Heart left ventricle (tissue), 16 donors: ENCODE data around the gene RINT1. TPM values are rescaled to one million over a fixed set of nuclear protein-coding genes. Genes with fewer than 3 reads are reported as not detected.

ENCODE experiments used
- ATAC-seq, 4 donors: fragments of 200-7000 bp; cut with Tn5 transposase; one replicate each; pipeline ENCODE4 v1.9.1; 2020 to 2022; ENCODE audit warnings: moderate library complexity in 4 of 4, mild to moderate bottlenecking in 3 of 4, moderate number of reproducible peaks in 1 of 4
- DNase-seq, 5 donors: peaks; one replicate each; pipeline ENCODE4 v3.0.0-alpha.2; 2020
- H3K27ac ChIP-seq, 12 donors: fragments of 200-600 bp; sonication (generic) in 4 of 12; one replicate each; pipeline versions ENCODE4 v1.5.0 to v1.8.0; 2016 to 2022; ENCODE audit warnings: mild to moderate bottlenecking in 2 of 12
- H3K27me3 ChIP-seq, 9 donors: fragments of 200-600 bp; sonication (generic) in 2 of 9; one replicate each; pipeline versions ENCODE4 v1.5.1 to v1.8.0; 2016 to 2022; ENCODE audit warnings: mild to moderate bottlenecking in 3 of 9
- H3K36me3 ChIP-seq, 9 donors: fragments of 200-600 bp; sonication (generic) in 2 of 9; one replicate each; pipeline versions ENCODE4 v1.5.0 to v1.8.0; 2018 to 2022; ENCODE audit warnings: mild to moderate bottlenecking in 2 of 9
- H3K4me1 ChIP-seq, 12 donors: fragments of 200-600 bp; sonication (generic) in 4 of 12; one replicate each; pipeline versions ENCODE4 v1.5.0 to v1.8.0; 2016 to 2022; ENCODE audit warnings: mild to moderate bottlenecking in 3 of 12
- H3K4me3 ChIP-seq, 12 donors: fragments of 200-600 bp; sonication (generic) in 4 of 12; one replicate each; pipeline versions ENCODE4 v1.5.0 to v1.8.0; 2017 to 2022; ENCODE audit warnings: mild to moderate bottlenecking in 9 of 12, moderate library complexity in 4 of 12
- H3K9me3 ChIP-seq, 12 donors: fragments of 200-600 bp; sonication (generic) in 4 of 12; one replicate each; pipeline versions ENCODE4 v1.5.0 to v1.8.0; 2016 to 2022; ENCODE audit warnings: mild to moderate bottlenecking in 1 of 12
- CTCF ChIP-seq, 12 donors: fragments of 200-600 bp; sonication (generic) in 4 of 12; IDR thresholded peaks; one replicate each; pipeline versions ENCODE4 v1.5.0 to v1.8.0; 2018 to 2022; ENCODE audit warnings: antibody characterized with exemption in 12 of 12, mild to moderate bottlenecking in 5 of 12
- POLR2A ChIP-seq, 2 donors: fragments of 450-650 bp; IDR thresholded peaks; one replicate each; pipeline ENCODE4 v1.6.1; 2017; ENCODE audit warnings: antibody characterized with exemption in 2 of 2, mild to moderate bottlenecking in 2 of 2, moderate library complexity in 2 of 2
- WGBS, 4 donors: extraction: QIAGEN DNeasy Blood & Tissue Kit in 2 of 4; methylation state at CpG; one replicate each; pipeline versions ENCODE4 v1.1.5 to v1.1.7; 2013 to 2018; 5-methylcytosine and 5-hydroxymethylcytosine counted together
- intact Hi-C, 10 donors: fragments of 100-400 bp; cut with DNase I; formaldehyde crosslinking; loops; one replicate each; pipeline versions ENCODE4 v1.11.1 to v1.14.2; 2022
- polyA plus RNA-seq, 2 donors: library from polyadenylated mRNA; stranded (reverse); fragments of 200-250 nt; gene quantifications; one replicate each; pipeline ENCODE4 v1.2.3, GENCODE V29; 2013
- total RNA-seq, 9 donors: library from RNA; depleted of rRNA in 2 of 9; stranded (reverse); fragments of >200 nt in 2 of 9; fragmentation: NEBNext Ultra II Directional in 3 of 9; extraction: Animal tissue kit (Norgen Biotek cat#: 25700) in 3 of 9; gene quantifications; one replicate each; pipeline versions ENCODE4 v1.1.0 to v1.2.4, GENCODE V29; 2016 to 2023
- donor health status: ischemic (EF 13 %, LVEDD 7.1; RV severe dilation, severe dysfunction).
- donor health status: healthy with polysubstance abuse.
- donor health status: DM: no; HTN: yes; CAD: no.
- donor health status: DM: no; HTN: no; CAD: no.
- donor health status: ischemic (EF 25% LVEDD 6.9; RV normal size, moderate dysfunction).
- donor health status: ischemic (EF 25% LVEDD 5.7; RV mildly dilated, moderate dysfunction).
- donor health status: healthy.
- donor health status: DM: yes; HTN: yes; CAD: no.
- donor health status: ischemic (EF 35%, LVEDD 5.7; RV mildly dilated, moderate dysfunction).
- donor health status: nonischemic (EF 11% LVEDD 7.7; RV severe dilation, severe dysfunction).
- donor health status: DM: yes; HTN: yes; CAD: no.
- donor health status: PGD.
- donor health status: ischemic (EF 29% LVEDD 5.4; RV normal size, mild dysfunction).
- donor health status: nonischemic (EF 23%, LVEDD 6.1; RV moderate dilation, normal function).

Gene RINT1
- total and polyA plus RNA-seq, 11 donors = 9.2 to 16.0 (median 13.3) TPM

GRCh38 chr7:105571891-105572290 lies 39.9 kb downstream of the RINT1 start:
- ATAC-seq = no peak
- Histone ChIP-seq H3K27ac (no peak overlapping the region), H3K4me3 (no peak overlapping the region), H3K4me1 (no peaks in the 10 kb centered on the region), H3K36me3 (peaks cover 0 to 31% (median 29%) of the 10 kb centered on the region in 9 donors), H3K9me3 (no peaks in the 10 kb centered on the region), H3K27me3 (no peaks in the 10 kb centered on the region)
- TF ChIP-seq POLR2A (IDR thresholded peaks at IDR 0.05) (no peak), CTCF (IDR thresholded peaks at IDR 0.05) (no peak)
- 93 to 97% (median 94%) methylated on average over 2 of the region's 2 CpGs for WGBS, 4 donors
- DNase-seq = no peak
- intact Hi-C loops = no loop called here

- WGBS, 4 donors = 70 to 81% (median 78%) methylated on average over 1 of the region's 1 CpG
- Histone ChIP-seq H3K9me3 (no peaks in the 10 kb centered on the region), H3K27ac (no peak overlapping the region), H3K4me3 (no peak overlapping the region), H3K4me1 (peaks cover 0 to 7% (median 2%) of the 10 kb centered on the region in 12 donors), H3K27me3 (peaks cover 0 to 7% (median 0%) of the 10 kb centered on the region in 9 donors), H3K36me3 (no peaks in the 10 kb centered on the region)
- DNase-seq (no peak), ATAC-seq (no peak)
- no peak for TF ChIP-seq POLR2A (IDR thresholded peaks at IDR 0.05)
- TF ChIP-seq CTCF (IDR thresholded peaks at IDR 0.05) = no peak
- intact Hi-C loops = no loop called here
These were observed 45.2 kb downstream of the RINT1 start for GRCh38 chr7:105577251-105577650.

GRCh38 chr7:105578496-105578895 lies 46.5 kb downstream of the RINT1 start:
- no peaks in the 10 kb centered on the region for H3K36me3 ChIP-seq
- intact Hi-C loops = no loop called here
- TF ChIP-seq CTCF (IDR thresholded peaks at IDR 0.05) (no peak), POLR2A (IDR thresholded peaks at IDR 0.05) (no peak)
- H3K27me3 ChIP-seq = peaks cover 0 to 7% (median 0%) of the 10 kb centered on the region in 9 donors
- peaks cover 0 to 1% (median 0%) of the 10 kb centered on the region in 12 donors for H3K9me3 ChIP-seq
- H3K4me3 ChIP-seq = no peak overlapping the region
- H3K27ac ChIP-seq = no peak overlapping the region
- DNase-seq (no peak), ATAC-seq (no peak)
- peaks cover 0 to 7% (median 2%) of the 10 kb centered on the region in 12 donors for H3K4me1 ChIP-seq

- H3K9me3 ChIP-seq = peaks cover 0 to 14% (median 0%) of the 10 kb centered on the region in 12 donors
- H3K27ac ChIP-seq = no peak overlapping the region
- peaks cover 0 to 7% (median 2%) of the 10 kb centered on the region in 12 donors for H3K4me1 ChIP-seq
- H3K27me3 ChIP-seq = peaks cover 0 to 7% (median 0%) of the 10 kb centered on the region in 9 donors
- TF ChIP-seq CTCF (IDR thresholded peaks at IDR 0.05) = no peak
- no peak for TF ChIP-seq POLR2A (IDR thresholded peaks at IDR 0.05)
- no peak for ATAC-seq
- no peaks in the 10 kb centered on the region for H3K36me3 ChIP-seq
- 88 to 93% (median 89%) methylated on average over 22 of the region's 22 CpGs for WGBS, 4 donors
- no peak for DNase-seq
- H3K4me3 ChIP-seq = no peak overlapping the region
- intact Hi-C loops = no loop called here
These were observed 48.2 kb downstream of the RINT1 start for GRCh38 chr7:105580022-105580740.
